HG03439 (cell line): Measurements from ENCODE around the gene ATP2A2.
A peak's percentile ranks its signal among the peaks of the same experiment; 100 is the strongest.
"Not testable (repeated sequence)": the region's sequence is repeated elsewhere in the genome, so short reads cannot be mapped to it uniquely, and the experiment has no call there.

Experiments used
- ATAC-seq: cut with Tn5 transposase; IDR thresholded peaks from one replicate; pipeline ENCODE4 v1.9.1; 2021; ENCODE audit warnings: mild to moderate bottlenecking, moderate library complexity; ENCODE audit not compliant: unreplicated experiment

ATP2A2 gene

GRCh38 chr12:110365489-110366320 lies 84.7 kb downstream of the ATP2A2 start:
- ATAC-seq: no peak

- no peak for ATAC-seq
Measured at GRCh38 chr12:110366321-110367142, 85.5 kb downstream of the ATP2A2 start.

GRCh38 chr12:110367181-110367864 lies 86.3 kb downstream of the ATP2A2 start:
- ATAC-seq: no peak

GRCh38 chr12:110369992-110370391 lies 88.9 kb downstream of the ATP2A2 start:
- ATAC-seq: no peak

GRCh38 chr12:110370732-110371231 lies 89.7 kb downstream of the ATP2A2 start:
- ATAC-seq: no peak

GRCh38 chr12:110371408-110372055 lies 90.5 kb downstream of the ATP2A2 start:
- peak; percentile 68 for ATAC-seq

GRCh38 chr12:110372056-110372425 lies 91.0 kb downstream of the ATP2A2 start:
- no peak for ATAC-seq

GRCh38 chr12:110373025-110373424 lies 92.0 kb downstream of the ATP2A2 start:
- ATAC-seq: no peak

- no peak for ATAC-seq
Measured at GRCh38 chr12:110373425-110373824, 92.4 kb downstream of the ATP2A2 start.

GRCh38 chr12:110373962-110374611 lies 93.0 kb downstream of the ATP2A2 start:
- ATAC-seq: no peak

GRCh38 chr12:110378131-110378790 lies 97.2 kb downstream of the ATP2A2 start:
- not testable (repeated sequence) for ATAC-seq

GRCh38 chr12:110379197-110379596 lies 98.2 kb downstream of the ATP2A2 start:
- ATAC-seq: no peak

- ATAC-seq: no peak
Measured at GRCh38 chr12:110379631-110380030, 98.6 kb downstream of the ATP2A2 start.

- ATAC-seq: no peak
Measured at GRCh38 chr12:110382683-110383082, 101.6 kb downstream of the ATP2A2 start.
